HepG2 (cell line): ENCODE measurements around the gene LDLRAP1. TPM values are rescaled to one million over a fixed set of nuclear protein-coding genes. Genes with fewer than 3 reads are reported as not detected.
A peak's percentile ranks its signal among the peaks of the same experiment; 100 is the strongest.

Experiments
- ATAC-seq: fragments of 200-7000 bp; cut with Tn5 transposase; 3 replicates; pipeline ENCODE4 v1.9.1; 2020; ENCODE audit warnings: mild to moderate bottlenecking, moderate library complexity
- BruUV-seq: library from RNA; stranded (reverse); fragments of 400-500 nt; replicated peaks from 2 replicates; lab custom pipeline; 2021; lab: Mats Ljungman, UMichigan
- CTCF ChIA-PET: fragments of 300-600 bp; formaldehyde crosslinking; extraction: SDS; loops from one replicate; lab custom pipeline; 2021; ENCODE audit warnings: low total read pairs, inconsistent platforms, low intra/inter-chr PET ratio; lab: Yijun Ruan, JAX
- POLR2A ChIA-PET: fragments of 350-600 bp; sonication (Branson Sonifier 250); formaldehyde crosslinking; loops from one replicate; lab custom pipeline; 2020; ENCODE audit warnings: antibody characterized with exemption, inconsistent platforms; lab: Yijun Ruan, JAX
- DNase-seq: peaks from one replicate; pipeline ENCODE4 v3.0.0-alpha.2; 2015; ENCODE audit warnings: low spot score
- FAIRE-seq: peaks from 3 replicates; lab custom pipeline; 2011; peaks lifted over from hg19 to GRCh38; lab: Jason Lieb, UNC
- H2AFZ ChIP-seq: one replicate; pipeline ENCODE4 v1.6.1; 2011; ENCODE audit warnings: low read length, inconsistent platforms
- H3K27ac ChIP-seq: fragments of 300-600 bp; 3 replicates; pipeline ENCODE4 v1.8.0; 2011; ENCODE audit warnings: mixed run types, mild to moderate bottlenecking, mixed read lengths, low read length, inconsistent platforms; ENCODE audit not compliant: insufficient read depth; ENCODE audit errors: extremely low read length
- H3K27me3 ChIP-seq, 2 experiments: fragments of 200-600 bp in 1 of 2; 2 replicates in 1 of 2; 3 replicates in 1 of 2; pipeline versions ENCODE4 v1.6.0 to v1.8.0; 2011; ENCODE audit warnings: low read length in 2 of 2, mild to moderate bottlenecking in 2 of 2, moderate library complexity in 2 of 2, inconsistent platforms in 1 of 2; ENCODE audit not compliant: insufficient read depth in 2 of 2, control insufficient read depth in 1 of 2
- H3K36me3 ChIP-seq, 2 experiments: fragments of 200-600 bp in 1 of 2; replicated peaks in 1 of 2; 2 replicates in 1 of 2; 3 replicates in 1 of 2; pipeline versions ENCODE4 v1.5.1 to v1.8.0; 2011; ENCODE audit warnings: low read length in 2 of 2, inconsistent platforms in 1 of 2; ENCODE audit not compliant: insufficient read depth in 2 of 2, control insufficient read depth in 1 of 2
- H3K4me1 ChIP-seq: 2 replicates; pipeline ENCODE4 v1.5.1; 2012; ENCODE audit warnings: low read length, inconsistent platforms; ENCODE audit not compliant: insufficient read depth
- H3K4me2 ChIP-seq: 2 replicates; pipeline ENCODE4 v1.6.0; 2011; ENCODE audit warnings: low read depth, low read length, inconsistent platforms
- H3K4me3 ChIP-seq, 3 experiments: fragments of 200-600 bp in 1 of 3; sonication (generic), shearing (Covaris generic) in 1 of 3; replicated peaks in 1 of 3; 2 replicates each; pipeline ENCODE4 v1.5.1; 2011 to 2016; ENCODE audit warnings: low read length in 3 of 3, inconsistent platforms in 2 of 3, low read depth in 2 of 3, mild to moderate bottlenecking in 2 of 3, control low read depth in 1 of 3, mixed read lengths in 1 of 3; ENCODE audit not compliant: insufficient read depth in 1 of 3
- H3K79me2 ChIP-seq: one replicate; pipeline ENCODE4 v1.6.1; 2011; ENCODE audit warnings: low read length, inconsistent platforms; ENCODE audit not compliant: insufficient read depth
- H3K9ac ChIP-seq: 2 replicates; pipeline ENCODE4 v1.6.0; 2011; ENCODE audit warnings: mild to moderate bottlenecking, low read depth, low read length, inconsistent platforms; ENCODE audit not compliant: insufficient read depth
- H3K9me3 ChIP-seq: 2 replicates; pipeline ENCODE4 v1.5.1; 2012; ENCODE audit warnings: mild to moderate bottlenecking, low read length
- H4K20me1 ChIP-seq: 2 replicates; pipeline ENCODE4 v1.6.0; 2011; ENCODE audit warnings: inconsistent platforms, mild to moderate bottlenecking, low read length, moderate library complexity; ENCODE audit not compliant: insufficient read depth
- ARNT2 ChIP-seq: sonication (generic); formaldehyde crosslinking; IDR thresholded peaks from 2 replicates; pipeline ENCODE4 v1.8.0; 2022; ENCODE audit warnings: mild to moderate bottlenecking, low read depth, missing genetic modification reagents, moderate library complexity
- HDAC6 ChIP-seq: fragments of 200-600 bp; sonication (generic); IDR thresholded peaks from 2 replicates; pipeline ENCODE4 v1.7.0; 2017; ENCODE audit warnings: mild to moderate bottlenecking, antibody characterized with exemption, low read length, low read depth
- KDM5A ChIP-seq: fragments of 200-600 bp; sonication (generic); IDR thresholded peaks from 2 replicates; pipeline ENCODE4 v1.7.0; 2018; ENCODE audit warnings: antibody characterized with exemption, mild to moderate bottlenecking, low read length, borderline replicate concordance
- KLF16 ChIP-seq, 2 experiments: sonication (generic) in 1 of 2; formaldehyde crosslinking in 1 of 2; IDR thresholded peaks; 2 replicates each; pipeline versions ENCODE4 v1.6.1 to v1.8.0; 2016 to 2023; ENCODE audit warnings: missing genetic modification reagents in 2 of 2, missing compliant biosample characterization in 1 of 2
- MEIS1 ChIP-seq: sonication (generic); formaldehyde crosslinking; IDR thresholded peaks from 2 replicates; pipeline ENCODE4 v1.9.0; 2021; ENCODE audit warnings: mild to moderate bottlenecking, missing genetic modification reagents, moderate library complexity, borderline replicate concordance
- ONECUT2 ChIP-seq: sonication (generic); formaldehyde crosslinking; IDR thresholded peaks from 2 replicates; pipeline ENCODE4 v1.4.0; 2020; ENCODE audit warnings: missing genetic modification reagents
- RXRA ChIP-seq: sonication (generic); formaldehyde crosslinking; IDR thresholded peaks from 2 replicates; pipeline ENCODE4 v1.5.1; 2020; ENCODE audit warnings: missing genetic modification reagents
- SOX5 ChIP-seq: IDR thresholded peaks from 2 replicates; pipeline ENCODE4 v1.6.1; 2016; ENCODE audit warnings: borderline replicate concordance
- TCF12 ChIP-seq, 2 experiments: fragments of 450-650 bp in 1 of 2; sonication (generic) in 1 of 2; formaldehyde crosslinking in 1 of 2; IDR thresholded peaks; 2 replicates each; pipeline versions ENCODE4 v1.6.1 to v1.8.0; 2017 to 2022; ENCODE audit warnings: antibody characterized with exemption in 1 of 2, mild to moderate bottlenecking in 1 of 2, missing genetic modification reagents in 1 of 2, moderate library complexity in 1 of 2
- ZBTB38 ChIP-seq: sonication (generic); formaldehyde crosslinking; IDR thresholded peaks from 2 replicates; pipeline ENCODE4 v1.5.1; 2020; ENCODE audit warnings: mild to moderate bottlenecking, missing genetic modification reagents
- ZC3H4 ChIP-seq: sonication (generic); formaldehyde crosslinking; IDR thresholded peaks from 2 replicates; pipeline ENCODE4 v1.4.0; 2020; ENCODE audit warnings: missing genetic modification reagents, borderline replicate concordance
- ZNF225 ChIP-seq: sonication (generic); formaldehyde crosslinking; IDR thresholded peaks from 2 replicates; pipeline ENCODE4 v1.4.0; 2020; ENCODE audit warnings: mild to moderate bottlenecking, missing genetic modification reagents
- ZNF572 ChIP-seq: sonication (generic); formaldehyde crosslinking; IDR thresholded peaks from 2 replicates; pipeline ENCODE4 v1.5.1; 2020; ENCODE audit warnings: mild to moderate bottlenecking, missing genetic modification reagents
- ZNF577 ChIP-seq: sonication (generic); formaldehyde crosslinking; IDR thresholded peaks from 2 replicates; pipeline ENCODE4 v1.4.0; 2020; ENCODE audit warnings: mild to moderate bottlenecking, low read depth, missing genetic modification reagents, borderline replicate concordance
- ZNF768 ChIP-seq: sonication (generic); formaldehyde crosslinking; IDR thresholded peaks from 2 replicates; pipeline ENCODE4 v1.4.0; 2020; ENCODE audit warnings: missing genetic modification reagents
- WGBS: methylation state at CpG from one replicate; pipeline ENCODE4 v1.1.6; 2017; ENCODE audit warnings: low lambda C conversion rate; 5-methylcytosine and 5-hydroxymethylcytosine counted together
- in situ Hi-C: cut with HindIII; loops from 2 replicates; pipeline ENCODE4 v1.10.0; 2017; ENCODE audit warnings: low pct_unique_long_range_greater_than_20kb; ENCODE audit not compliant: extremely low pct_ligation_motif_present
- intact Hi-C: fragments of 100-400 bp; cut with micrococcal nuclease; formaldehyde crosslinking; loops from one replicate; pipeline ENCODE4 v1.10.0; 2022; ENCODE audit not compliant: unreplicated experiment
- polyA plus RNA-seq, 8 experiments: library from polyadenylated mRNA; depleted of rRNA in 3 of 8; stranded (reverse) in 7 of 8; unstranded in 1 of 8; fragments of >200 nt; fragmentation: Illumina TruSeq in 4 of 8; extraction: Trizol in 4 of 8; gene quantifications; 2 replicates each; pipeline versions ENCODE4 v1.2.1 to v1.2.3, GENCODE V29; 2011 to 2016; ENCODE audit warnings: low read depth in 4 of 8, missing spikeins in 1 of 8, mixed read lengths in 1 of 8; ENCODE audit not compliant: insufficient read depth in 1 of 8
- total RNA-seq, 5 experiments: library from RNA; depleted of rRNA; stranded (reverse); fragments of >200 nt; fragmentation: Illumina TruSeq; extraction: Trizol; gene quantifications; 2 replicates each; pipeline ENCODE4 v1.2.3, GENCODE V29; 2016; ENCODE audit warnings: low read depth in 1 of 5
- TF ChIP-seq, protein P1 (sequence below): sonication (generic); formaldehyde crosslinking; conservative IDR thresholded peaks from 2 replicates; pipeline ENCODE4 v1.4.0; 2020; ENCODE audit warnings: missing genetic modification reagents
- TF ChIP-seq, protein P2 (sequence below): fragments of 450-650 bp; IDR thresholded peaks from 2 replicates; pipeline ENCODE4 v1.6.1; 2017

LDLRAP1 gene
- total and polyA plus RNA-seq, 2 of the 13 experiments (the other 11 are each of a cell fraction or from before 2014, with no cell fraction given), result 7.2 to 12.1 TPM

DNA sequence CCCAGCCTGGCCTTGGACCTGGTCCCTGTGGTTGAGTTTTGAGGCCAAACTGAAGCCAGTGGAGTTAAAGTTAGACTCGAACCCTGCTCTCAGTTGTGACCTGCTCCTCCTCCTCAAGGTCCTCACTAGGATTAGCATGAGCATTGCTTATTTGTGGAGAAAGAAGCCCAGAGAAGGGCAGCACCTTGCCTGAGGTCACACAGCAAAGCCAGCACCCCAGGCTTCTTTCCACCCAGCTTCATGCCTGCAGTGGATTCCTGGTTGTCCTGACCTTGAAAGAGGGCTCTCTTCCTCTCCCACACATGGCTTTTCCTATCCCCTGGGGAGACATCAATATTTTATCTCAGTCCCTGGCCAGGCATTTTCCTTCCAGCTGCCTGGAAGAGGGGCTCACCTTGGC, 2.8 kb downstream of the LDLRAP1 start:
- H3K79me2 ChIP-seq, result no peaks in the 10 kb centered on the region
- no CpG with 5 or more reads among the region's 1 CpG for WGBS
- H3K4me2 ChIP-seq, result no peak overlapping the region; the same call in 1 of the 2 replicates
- BruUV-seq, result no TSS peak
- no peaks in the 10 kb centered on the region for H3K36me3 ChIP-seq
- H3K27me3 ChIP-seq, result no peaks in the 10 kb centered on the region
- ATAC-seq (no peak), FAIRE-seq (no peak), DNase-seq (no peak)
- no peak overlapping the region for H3K27ac ChIP-seq
- ChIA-PET POLR2A (no interaction called here), CTCF (no interaction called here)
- no peak overlapping the region for H2AFZ ChIP-seq
- peaks cover 73% of the 10 kb centered on the region for H3K4me1 ChIP-seq
- H3K4me3 ChIP-seq, result no peak overlapping the region
- H3K9ac ChIP-seq, result no peak overlapping the region
- peak; percentile 97 for TF ChIP-seq ZNF768 (CRISPR knock-in tag)
- TF ChIP-seq ZNF577, result no peak
- no peak for TF ChIP-seq ARNT2 (CRISPR knock-in tag)
- TF ChIP-seq HDAC6, result no peak
- in situ Hi-C loops (no loop called here), intact Hi-C loops (no loop called here)
- no peaks in the 10 kb centered on the region for H4K20me1 ChIP-seq
- no peaks in the 10 kb centered on the region for H3K9me3 ChIP-seq

DNA sequence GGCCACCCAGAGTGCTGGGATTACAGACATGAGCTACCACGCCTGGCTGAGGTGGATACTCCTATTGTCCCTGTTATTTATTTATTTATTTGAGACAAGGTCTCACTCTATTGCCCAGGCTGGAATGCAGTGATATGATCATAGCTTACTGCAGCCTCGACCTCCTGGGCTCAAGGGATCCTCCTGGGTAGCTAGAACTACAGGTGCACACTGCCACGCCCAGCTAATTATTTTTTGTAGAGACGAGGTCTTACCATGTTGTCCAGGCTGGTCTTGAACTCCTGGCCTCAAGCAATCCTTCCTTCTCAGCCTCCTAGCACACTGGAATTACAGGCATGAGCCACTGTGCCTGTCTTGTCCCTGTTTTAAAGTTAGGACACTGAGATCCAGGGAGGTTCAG, 5.2 kb downstream of the LDLRAP1 start:
- POLR2A ChIA-PET, result interaction anchor here (1.2 kb wide), 1 partner anchor 16 kb away, joined by 3 read pairs; no protein-coding TSS in a partner anchor
- TF ChIP-seq ZC3H4 (no peak), MEIS1 (CRISPR knock-in tag) (no peak), RXRA (CRISPR knock-in tag) (no peak), KLF16 (CRISPR knock-in tag; IDR thresholded peaks at IDR 0.05) (no peak), ONECUT2 (CRISPR knock-in tag) (no peak), KDM5A (no peak), ZNF225 (CRISPR knock-in tag) (no peak), ZBTB38 (CRISPR knock-in tag) (no peak), SOX5 (CRISPR knock-in tag) (no peak), ZNF572 (CRISPR knock-in tag) (no peak), TCF12 (IDR thresholded peaks at IDR 0.05) (no peak), TCF12 (CRISPR knock-in tag; IDR thresholded peaks at IDR 0.05) (no peak)
- TF ChIP-seq, protein P1, sequence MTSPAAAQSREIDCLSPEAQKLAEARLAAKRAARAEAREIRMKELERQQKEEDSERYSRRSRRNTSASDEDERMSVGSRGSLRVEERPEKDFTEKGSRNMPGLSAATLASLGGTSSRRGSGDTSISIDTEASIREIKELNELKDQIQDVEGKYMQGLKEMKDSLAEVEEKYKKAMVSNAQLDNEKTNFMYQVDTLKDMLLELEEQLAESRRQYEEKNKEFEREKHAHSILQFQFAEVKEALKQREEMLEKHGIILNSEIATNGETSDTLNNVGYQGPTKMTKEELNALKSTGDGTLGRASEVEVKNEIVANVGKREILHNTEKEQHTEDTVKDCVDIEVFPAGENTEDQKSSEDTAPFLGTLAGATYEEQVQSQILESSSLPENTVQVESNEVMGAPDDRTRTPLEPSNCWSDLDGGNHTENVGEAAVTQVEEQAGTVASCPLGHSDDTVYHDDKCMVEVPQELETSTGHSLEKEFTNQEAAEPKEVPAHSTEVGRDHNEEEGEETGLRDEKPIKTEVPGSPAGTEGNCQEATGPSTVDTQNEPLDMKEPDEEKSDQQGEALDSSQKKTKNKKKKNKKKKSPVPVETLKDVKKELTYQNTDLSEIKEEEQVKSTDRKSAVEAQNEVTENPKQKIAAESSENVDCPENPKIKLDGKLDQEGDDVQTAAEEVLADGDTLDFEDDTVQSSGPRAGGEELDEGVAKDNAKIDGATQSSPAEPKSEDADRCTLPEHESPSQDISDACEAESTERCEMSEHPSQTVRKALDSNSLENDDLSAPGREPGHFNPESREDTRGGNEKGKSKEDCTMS (CRISPR knock-in tag), result no peak
- TF ChIP-seq, protein P2, sequence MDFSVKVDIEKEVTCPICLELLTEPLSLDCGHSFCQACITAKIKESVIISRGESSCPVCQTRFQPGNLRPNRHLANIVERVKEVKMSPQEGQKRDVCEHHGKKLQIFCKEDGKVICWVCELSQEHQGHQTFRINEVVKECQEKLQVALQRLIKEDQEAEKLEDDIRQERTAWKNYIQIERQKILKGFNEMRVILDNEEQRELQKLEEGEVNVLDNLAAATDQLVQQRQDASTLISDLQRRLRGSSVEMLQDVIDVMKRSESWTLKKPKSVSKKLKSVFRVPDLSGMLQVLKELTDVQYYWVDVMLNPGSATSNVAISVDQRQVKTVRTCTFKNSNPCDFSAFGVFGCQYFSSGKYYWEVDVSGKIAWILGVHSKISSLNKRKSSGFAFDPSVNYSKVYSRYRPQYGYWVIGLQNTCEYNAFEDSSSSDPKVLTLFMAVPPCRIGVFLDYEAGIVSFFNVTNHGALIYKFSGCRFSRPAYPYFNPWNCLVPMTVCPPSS, result no peak

More for the DNA sequence above, 5.2 kb downstream of the LDLRAP1 start:
- 71% methylated on average over 4 of the region's 4 CpGs for WGBS
- Histone ChIP-seq H3K4me3 (no peak overlapping the region), H3K4me2 (peak overlapping the region; percentile 73), H3K79me2 (no peaks in the 10 kb centered on the region), H3K27ac (peak overlapping the region; percentile 65), H3K9me3 (no peaks in the 10 kb centered on the region), H2AFZ (no peak overlapping the region), H3K9ac (no peak overlapping the region), H3K4me1 (peaks cover 77% of the 10 kb centered on the region), H3K27me3 (no peaks in the 10 kb centered on the region), H4K20me1 (no peaks in the 10 kb centered on the region), H3K36me3 (no peaks in the 10 kb centered on the region)
- no TSS peak for BruUV-seq
- no peak for ATAC-seq
- no peak for DNase-seq
- no peak for FAIRE-seq
- in situ Hi-C loops, result no loop called here
- CTCF ChIA-PET, result no interaction called here
- intact Hi-C loops, result no loop called here
